Stomach (tissue), 4 donors: Measurements from ENCODE around the gene C15orf39.

Experiments
- POLR2AphosphoS5 ChIP-seq, 3 donors: sonication (generic); formaldehyde crosslinking; IDR thresholded peaks; one replicate each; pipeline ENCODE4 v1.6.1; 2016; ENCODE audit warnings: antibody characterized with exemption in 3 of 3
- TF ChIP-seq, protein P1 (sequence below), 7 experiments: fragments of 450-650 bp in 4 of 7; fragments of 200-600 bp in 3 of 7; sonication (generic) in 3 of 7; IDR thresholded peaks; one replicate each; pipeline ENCODE4 v1.5.1; 2016 to 2019; ENCODE audit warnings: antibody characterized with exemption in 7 of 7, control low read depth in 2 of 7, mild to moderate bottlenecking in 1 of 7

GRCh38 chr15:75200391-75200764, 1.3 kb upstream of the C15orf39 start:
- TF ChIP-seq, protein P1, sequence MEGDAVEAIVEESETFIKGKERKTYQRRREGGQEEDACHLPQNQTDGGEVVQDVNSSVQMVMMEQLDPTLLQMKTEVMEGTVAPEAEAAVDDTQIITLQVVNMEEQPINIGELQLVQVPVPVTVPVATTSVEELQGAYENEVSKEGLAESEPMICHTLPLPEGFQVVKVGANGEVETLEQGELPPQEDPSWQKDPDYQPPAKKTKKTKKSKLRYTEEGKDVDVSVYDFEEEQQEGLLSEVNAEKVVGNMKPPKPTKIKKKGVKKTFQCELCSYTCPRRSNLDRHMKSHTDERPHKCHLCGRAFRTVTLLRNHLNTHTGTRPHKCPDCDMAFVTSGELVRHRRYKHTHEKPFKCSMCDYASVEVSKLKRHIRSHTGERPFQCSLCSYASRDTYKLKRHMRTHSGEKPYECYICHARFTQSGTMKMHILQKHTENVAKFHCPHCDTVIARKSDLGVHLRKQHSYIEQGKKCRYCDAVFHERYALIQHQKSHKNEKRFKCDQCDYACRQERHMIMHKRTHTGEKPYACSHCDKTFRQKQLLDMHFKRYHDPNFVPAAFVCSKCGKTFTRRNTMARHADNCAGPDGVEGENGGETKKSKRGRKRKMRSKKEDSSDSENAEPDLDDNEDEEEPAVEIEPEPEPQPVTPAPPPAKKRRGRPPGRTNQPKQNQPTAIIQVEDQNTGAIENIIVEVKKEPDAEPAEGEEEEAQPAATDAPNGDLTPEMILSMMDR (IDR thresholded peaks at IDR 0.05) = no peak
- TF ChIP-seq POLR2AphosphoS5 (IDR thresholded peaks at IDR 0.05) = no peak
